HG02970 (cell line): ENCODE data around the gene STAT3.
"Not testable (repeated sequence)": the region's sequence is repeated elsewhere in the genome, so short reads cannot be mapped to it uniquely, and the experiment has no call there.

Experiments used
- ATAC-seq: cut with Tn5 transposase; IDR thresholded peaks from one replicate; pipeline ENCODE4 v1.9.1; 2021; ENCODE audit warnings: mild to moderate bottlenecking, moderate library complexity, moderate number of reproducible peaks; ENCODE audit not compliant: unreplicated experiment, low FRiP score

The STAT3 gene

DNA sequence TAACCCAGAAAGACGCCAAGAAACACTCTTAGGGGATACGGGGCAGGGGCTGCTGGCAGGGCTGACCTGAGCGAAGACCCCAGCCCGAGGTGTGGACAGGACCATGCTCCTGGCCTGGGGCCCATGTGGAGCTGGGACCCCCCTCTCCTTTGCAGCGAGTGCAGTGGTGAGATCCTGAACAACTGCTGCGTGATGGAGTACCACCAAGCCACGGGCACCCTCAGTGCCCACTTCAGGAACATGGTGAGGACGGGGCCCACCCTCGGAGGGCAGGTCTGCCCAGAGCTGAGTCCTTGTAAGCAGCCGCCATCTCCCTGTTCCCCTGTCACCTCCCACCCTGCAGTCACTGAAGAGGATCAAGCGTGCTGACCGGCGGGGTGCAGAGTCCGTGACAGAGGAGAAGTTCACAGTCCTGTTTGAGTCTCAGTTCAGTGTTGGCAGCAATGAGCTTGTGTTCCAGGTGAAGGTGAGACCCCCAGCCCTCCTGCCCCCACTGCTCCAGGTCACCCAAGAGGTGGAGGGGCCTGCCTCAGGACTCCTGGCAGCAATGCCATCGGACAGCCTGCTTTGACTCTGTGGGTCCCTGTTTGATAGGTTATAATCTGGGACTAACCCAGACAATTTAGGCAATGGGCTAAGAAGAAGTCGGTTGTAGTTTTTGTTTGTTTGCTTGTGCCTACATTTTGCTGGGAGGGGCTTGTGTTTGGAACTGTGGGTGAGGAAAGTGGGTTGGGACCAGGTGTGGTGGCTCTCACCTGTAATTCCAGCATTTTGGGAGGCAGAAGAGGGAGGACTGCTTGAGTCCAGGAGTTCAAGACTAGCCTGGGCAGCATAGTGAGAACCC lies 83.8 kb downstream of the STAT3 start:
- no peak for ATAC-seq

DNA sequence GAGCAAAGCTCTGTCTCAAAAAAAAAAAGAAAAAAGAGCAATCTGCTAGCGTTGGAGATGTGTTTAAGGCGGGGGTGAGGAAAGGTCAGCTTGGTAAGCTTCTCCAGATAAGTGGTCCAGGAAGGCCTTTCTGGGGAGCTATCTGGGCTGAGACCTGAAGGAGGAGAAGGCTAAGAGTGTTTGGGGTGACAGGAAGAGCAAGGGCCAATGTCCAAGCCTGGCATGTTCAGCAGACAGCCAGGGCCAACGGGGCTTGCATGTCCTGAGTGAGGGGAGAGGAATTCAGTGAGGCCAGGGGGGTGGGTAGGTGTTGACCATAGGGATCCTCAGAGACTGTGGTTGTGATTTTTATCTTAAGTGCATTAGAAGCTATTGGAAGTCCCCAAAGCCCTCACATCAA lies 84.5 kb downstream of the STAT3 start:
- ATAC-seq: no peak

DNA sequence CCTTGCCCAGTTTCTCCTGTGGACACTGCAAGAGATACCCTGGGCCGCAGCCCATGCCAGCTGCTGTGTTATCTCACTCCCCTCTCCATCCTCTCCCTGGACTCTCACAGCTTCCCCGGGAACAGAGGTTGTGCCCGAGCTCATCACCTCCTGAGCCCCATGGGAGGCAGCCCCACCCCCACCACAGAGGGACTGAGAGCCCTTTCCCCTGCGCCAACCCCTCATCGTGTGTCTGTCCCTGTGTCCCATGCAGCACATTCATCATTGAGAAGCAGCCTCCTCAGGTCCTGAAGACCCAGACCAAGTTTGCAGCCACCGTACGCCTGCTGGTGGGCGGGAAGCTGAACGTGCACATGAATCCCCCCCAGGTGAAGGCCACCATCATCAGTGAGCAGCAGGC lies 87.2 kb downstream of the STAT3 start:
- ATAC-seq: no peak

DNA sequence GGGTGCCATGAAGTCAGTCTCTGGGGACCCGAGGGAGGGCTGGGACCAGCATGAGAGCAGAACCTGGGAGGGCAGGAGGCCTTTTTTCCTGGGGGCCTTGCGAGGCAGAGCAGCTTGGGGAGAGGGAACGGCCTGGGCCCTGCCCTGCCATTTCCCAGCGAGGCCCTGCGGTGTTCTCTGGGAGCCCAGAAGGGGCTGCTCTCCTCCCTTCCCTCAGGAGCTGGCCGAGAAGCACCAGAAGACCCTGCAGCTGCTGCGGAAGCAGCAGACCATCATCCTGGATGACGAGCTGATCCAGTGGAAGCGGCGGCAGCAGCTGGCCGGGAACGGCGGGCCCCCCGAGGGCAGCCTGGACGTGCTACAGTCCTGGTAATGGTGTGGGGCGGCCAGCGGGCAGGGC lies 88.3 kb downstream of the STAT3 start:
- ATAC-seq: not testable (repeated sequence)

DNA sequence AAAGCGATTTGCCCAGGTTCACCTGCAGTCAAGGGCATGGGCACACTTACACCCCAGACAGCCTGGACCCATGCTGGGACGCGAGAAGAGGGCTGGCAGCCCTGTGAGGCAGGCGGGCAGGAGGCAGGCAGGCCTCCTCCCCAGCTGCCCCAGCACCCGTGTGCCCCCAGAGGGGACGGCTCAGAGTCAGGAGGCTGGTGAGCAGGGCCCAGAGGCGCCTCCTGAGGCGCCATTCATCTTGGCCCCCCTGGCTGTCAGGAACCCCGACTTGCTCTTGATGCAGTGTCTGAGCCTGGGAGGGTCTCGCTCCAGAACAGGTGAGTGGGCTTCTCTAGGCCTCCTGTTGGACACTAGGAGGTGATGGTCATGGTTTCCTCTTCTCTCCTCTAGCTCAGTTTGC lies 88.9 kb downstream of the STAT3 start:
- ATAC-seq: not testable (repeated sequence)

DNA sequence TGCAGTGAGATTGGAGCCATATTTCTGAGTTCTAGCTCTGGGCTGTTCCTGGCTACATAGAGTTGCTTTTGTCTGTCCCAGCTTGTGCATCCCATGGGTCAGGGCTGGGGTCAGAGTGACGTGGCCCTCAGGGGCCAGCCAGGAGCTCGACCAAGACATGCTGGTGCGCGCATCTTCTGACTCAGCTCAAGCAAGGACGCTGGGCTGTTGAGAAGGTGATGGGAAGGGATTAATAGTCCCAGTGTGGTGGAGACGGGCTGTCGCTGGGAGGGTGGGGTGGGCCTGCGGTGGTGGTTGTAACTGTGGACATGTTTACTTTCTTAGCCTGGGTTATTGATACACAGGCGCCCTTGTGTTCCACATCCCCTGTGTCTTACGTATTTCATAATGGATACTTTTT lies 90.5 kb downstream of the STAT3 start:
- not testable (repeated sequence) for ATAC-seq

DNA sequence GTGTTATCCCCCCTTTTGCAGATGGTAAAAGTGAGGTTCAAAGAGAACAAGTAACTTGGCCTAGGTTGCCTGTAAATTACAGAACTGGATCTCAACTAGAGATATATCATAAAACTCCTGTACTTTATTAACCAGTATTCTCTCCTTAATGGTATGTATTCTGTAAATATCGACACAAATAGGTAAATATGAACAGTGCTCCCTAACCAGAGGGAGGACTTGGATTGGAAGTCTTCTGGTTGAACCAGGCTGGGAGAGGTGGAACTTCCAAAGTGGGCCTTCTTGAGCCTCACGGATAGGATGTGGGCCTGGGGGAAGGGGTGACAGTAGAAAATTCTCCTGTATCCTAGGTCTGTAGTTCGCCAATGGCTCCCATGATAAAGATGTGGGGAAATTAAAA lies 92.2 kb downstream of the STAT3 start:
- ATAC-seq: no peak

DNA sequence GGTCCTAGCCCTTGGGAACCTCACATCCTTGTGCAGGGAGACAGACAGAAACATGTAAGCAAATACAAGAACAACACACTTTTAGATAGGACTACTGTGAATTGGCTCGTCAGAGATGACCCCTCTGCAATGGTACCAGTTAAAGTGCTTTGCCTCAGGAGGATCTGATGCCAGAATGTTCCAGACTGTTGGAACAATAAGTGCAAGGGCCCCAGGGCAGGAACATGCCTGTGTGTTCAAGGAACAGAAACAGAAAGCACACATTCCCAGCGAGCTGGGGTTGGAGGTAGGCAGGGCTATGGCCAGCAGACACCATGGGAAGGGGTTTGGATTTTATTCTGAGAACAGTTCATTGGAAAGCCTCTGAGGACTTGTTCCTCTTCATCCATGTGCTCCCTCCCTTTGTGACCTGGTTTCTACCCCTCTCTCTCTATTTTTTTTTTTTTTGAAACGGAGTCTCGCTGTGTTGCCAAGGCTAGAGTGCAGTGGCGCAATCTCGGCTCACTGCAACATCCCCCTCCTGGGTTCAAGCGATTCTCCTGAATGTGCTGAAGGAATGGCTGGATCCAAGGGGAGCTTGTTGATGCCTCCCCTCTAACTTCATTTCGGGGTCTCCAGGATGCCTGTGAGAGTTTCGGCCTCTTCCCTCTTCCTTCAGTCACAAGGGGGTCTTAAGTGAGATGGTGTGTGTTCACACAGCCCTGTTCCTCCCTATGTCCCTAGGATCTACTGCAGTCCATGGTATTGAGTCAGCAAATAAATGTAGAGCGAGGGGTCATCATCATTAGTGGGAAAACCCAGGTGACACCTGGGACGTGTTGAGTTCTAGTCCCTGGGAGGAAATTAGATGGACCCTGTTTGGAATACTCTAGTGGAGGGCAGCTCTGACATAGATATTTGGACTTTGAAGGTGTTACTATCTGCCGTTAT lies 93.5 kb downstream of the STAT3 start:
- ATAC-seq: no peak

DNA sequence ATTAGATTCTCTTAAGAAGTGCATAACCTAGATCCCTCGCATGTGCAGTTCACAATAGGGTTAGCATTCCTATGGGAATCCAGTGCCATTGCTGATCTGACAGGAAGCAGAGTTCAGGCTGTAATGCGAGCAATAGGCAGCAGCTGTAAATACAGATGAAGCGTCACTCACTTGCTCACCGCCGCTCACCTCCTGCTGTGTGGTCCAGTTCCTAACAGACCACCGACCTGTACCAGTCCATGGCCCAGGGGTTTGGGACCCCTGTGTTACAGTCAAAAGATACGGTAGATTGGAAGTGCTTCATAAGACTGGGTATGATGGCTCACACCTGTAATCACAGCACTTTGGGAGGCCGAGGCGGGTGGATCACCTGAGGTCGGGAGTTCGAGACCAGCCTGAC lies 97.1 kb downstream of the STAT3 start:
- no peak for ATAC-seq

DNA sequence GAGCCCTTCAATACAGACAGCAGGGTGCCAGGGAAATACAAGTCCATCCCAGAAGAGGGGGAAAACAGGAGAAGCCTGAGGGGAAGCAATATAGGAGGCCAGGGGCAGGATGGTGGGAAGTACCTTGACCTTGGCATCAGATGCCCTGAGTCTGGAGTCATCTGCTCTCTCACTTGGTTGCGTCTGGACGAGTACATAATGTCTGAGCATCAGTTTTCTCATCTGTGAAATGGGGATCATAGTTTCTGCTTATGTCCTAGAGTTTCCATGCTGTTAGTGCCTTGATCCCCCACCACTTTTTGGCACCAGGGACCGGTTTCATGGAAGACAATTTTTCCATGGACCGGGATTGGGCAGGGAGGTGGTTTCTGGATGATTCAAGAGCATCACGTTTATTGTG lies 97.7 kb downstream of the STAT3 start:
- ATAC-seq: no peak

DNA sequence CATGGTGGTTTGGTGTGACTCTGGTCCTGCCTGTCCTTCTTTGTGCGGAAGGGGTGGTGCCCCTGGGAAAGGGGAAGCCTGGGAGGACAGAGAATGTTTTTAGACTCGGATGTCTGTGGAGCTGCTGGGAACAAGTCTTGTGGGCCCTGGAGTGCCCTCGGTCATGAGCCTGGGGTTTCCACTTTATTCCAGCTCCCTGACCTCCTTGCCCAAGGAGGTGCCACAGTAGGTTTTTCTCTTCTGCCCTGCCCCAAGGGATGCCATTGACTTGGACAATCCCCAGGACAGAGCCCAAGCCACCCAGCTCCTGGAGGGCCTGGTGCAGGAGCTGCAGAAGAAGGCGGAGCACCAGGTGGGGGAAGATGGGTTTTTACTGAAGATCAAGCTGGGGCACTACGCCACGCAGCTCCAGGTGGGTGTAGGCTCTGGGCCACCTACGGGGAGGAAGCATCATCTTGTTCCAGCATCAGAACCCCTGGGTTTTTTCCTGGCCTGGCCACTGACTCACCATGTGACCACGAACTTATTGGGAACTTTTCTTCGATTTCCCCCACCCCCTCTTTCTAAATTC lies 98.5 kb downstream of the STAT3 start:
- ATAC-seq: no peak

DNA sequence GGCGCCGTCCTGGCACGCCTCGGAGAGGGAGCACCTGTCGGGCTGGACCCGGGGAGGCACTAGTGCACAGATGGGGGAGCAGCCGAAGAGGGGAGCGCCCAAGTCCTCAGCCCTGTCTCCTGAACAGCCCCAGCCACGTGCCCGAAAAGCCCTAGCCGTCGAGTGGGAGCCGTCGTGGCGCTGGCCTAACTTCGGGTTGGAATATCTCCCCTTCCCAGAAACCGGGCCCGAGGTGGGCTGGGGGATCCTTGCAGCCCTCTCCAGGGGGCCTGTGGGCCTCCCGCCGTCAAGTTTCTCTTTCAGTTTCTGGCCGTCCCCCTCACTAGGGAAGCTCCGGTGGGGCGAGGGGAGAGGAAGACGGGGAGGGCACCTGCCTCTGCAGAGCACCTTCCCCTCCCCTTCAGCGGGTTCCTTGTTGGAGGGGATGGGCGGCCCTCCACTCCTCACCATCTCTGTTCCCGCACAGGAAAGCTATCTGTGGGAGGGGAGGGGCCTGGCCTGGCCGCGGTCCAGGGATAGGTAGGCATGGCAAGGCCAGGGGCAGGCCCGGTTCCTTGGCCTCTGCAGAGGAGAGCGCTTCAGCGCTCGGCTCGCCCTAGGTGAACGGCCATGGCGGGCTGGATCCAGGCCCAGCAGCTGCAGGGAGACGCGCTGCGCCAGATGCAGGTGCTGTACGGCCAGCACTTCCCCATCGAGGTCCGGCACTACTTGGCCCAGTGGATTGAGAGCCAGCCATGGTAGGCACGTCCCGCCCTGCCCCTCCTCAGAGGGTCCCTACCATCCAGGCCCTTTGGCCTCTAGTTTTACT lies 99.2 kb downstream of the STAT3 start:
- ATAC-seq: no peak

DNA sequence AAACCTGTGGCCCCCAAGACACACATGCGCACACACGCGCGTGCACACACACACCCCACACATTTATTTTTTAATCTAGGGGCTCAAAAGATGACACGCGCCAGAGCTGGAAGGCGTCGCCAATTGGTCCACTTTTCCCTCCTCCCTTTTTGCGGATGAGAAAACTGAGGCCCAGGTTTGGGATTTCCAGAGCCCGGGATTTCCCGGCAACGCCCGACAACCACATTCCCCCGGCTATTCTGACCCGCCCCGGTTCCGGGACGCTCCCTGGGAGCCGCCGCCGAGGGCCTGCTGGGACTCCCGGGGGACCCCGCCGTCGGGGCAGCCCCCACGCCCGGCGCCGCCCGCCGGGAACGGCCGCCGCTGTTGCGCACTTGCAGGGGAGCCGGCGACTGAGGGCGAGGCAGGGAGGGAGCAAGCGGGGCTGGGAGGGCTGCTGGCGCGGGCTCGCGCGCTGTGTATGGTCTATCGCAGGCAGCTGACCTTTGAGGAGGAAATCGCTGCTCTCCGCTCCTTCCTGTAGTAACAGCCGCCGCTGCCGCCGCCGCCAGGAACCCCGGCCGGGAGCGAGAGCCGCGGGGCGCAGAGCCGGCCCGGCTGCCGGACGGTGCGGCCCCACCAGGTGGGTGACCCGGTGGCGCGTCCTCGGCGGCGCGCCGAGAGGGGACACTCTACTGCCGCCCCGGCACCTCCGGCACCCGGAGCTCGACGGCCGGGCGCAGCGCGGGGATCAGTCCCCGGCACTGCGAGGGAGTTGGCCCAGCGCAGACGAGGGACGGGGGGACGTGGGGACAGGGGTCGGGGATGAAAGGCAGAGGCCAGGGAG lies 100.1 kb downstream of the STAT3 start, which contains the start of gene STAT5A:
Gene STAT5A, plus strand, starts transcription at position 522 of the 826 bp plus-strand sequence. CDS start 914 bp downstream, outside the sequence.
- no peak for ATAC-seq

DNA sequence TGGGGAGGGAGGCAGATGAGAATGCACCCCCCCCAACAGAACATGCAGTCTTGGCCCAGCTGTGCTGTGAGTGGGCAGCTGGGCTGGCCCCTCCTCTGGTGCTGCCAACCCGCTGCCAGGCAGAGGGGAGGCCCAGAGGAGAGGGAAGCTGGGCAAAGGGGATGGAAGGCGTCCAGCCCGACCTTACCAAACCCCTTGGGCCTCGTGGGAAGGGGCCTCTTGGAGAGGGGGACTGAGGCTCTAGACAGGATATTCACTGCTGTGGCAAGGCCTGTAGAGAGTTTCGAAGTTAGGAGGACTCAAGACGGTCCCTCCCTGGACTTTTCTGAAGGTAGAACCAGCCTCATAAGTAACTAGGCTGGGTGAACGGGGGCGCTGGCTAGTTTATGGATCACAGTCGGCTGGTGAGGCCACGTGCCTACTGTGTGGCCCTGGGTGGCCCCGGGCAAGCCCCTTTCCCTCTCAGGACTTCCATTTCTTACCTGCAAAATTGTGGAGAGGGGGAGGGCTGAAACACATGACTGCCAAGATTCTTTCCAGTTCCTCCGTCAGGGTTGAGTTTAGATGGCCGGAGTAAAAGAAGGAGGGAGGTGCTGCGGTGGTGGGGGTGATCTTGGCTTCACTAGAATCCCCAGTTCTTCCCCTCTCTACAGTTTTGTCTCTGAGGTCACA lies 100.8 kb downstream of the STAT3 start:
- ATAC-seq: no peak

DNA sequence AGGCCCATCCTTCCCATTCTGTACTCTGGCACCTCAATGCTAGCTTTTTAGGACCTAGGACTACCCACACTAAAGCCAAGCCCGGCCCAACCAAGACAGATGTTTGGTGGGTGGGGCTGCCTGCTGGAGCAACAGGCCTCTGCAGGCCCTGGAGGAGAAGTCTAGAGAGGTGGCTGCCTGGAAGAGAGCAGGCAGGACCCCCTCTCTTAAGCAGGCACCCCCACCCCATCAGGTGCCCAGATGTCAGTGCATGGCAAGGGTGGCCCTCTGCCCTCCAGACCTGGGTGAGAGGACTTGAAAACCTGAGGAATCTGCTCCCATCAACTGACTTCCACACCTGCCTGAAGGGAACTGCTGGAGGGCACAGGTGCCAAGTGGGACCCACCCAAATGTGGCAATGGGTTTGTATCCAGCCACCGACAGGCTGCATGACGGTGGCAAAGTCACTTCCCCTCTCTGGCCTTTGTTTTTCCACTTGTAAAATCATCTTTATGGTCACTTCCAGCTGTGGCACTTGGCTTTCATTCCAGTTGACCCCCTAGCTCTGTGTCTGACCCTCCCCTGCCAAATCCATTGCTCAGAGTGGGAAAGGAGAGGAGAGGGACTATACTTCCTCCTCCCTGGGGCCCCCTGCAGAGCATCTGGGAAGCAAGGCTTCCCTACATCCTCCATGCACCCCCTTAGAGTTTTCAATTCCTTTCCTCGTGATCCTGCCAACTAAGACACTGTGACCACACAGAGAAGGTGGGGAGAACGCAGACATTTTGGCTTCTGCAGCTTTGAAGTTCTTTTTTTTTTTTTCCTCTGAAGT lies 101.6 kb downstream of the STAT3 start:
- ATAC-seq: no peak

DNA sequence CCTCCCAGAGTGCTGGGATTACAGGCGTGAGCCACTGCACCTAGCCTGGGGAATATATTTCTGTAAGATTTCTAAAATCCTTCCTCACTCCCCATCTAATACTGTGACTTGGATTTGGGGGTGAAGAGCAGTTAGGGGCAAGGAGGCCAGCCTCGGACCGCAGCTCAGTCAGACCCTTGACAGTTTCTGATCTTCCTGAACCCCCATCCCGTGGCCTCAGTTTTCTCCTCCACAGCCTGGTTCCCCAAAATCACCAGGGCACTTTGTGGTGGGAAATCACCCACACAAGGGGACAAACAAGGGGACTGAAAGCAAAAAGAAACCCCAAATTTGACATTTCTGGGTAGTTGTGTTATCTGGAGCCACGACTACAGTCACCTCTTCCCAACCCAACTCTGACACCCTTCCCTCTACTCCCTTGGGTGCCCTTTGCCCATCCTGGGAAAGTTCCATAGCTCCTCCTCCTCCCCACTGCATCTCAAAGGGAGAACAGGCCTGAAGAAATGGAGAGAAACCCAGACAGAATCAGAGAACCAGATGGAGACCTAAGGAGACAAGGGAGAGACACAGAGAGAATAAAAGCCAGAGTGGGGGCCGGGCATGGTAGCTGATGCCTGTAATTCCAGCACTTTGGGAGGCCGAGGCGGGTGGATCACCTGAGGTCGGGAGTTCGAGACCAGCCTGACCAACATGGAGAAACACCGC lies 102.7 kb downstream of the STAT3 start:
- no peak for ATAC-seq

DNA sequence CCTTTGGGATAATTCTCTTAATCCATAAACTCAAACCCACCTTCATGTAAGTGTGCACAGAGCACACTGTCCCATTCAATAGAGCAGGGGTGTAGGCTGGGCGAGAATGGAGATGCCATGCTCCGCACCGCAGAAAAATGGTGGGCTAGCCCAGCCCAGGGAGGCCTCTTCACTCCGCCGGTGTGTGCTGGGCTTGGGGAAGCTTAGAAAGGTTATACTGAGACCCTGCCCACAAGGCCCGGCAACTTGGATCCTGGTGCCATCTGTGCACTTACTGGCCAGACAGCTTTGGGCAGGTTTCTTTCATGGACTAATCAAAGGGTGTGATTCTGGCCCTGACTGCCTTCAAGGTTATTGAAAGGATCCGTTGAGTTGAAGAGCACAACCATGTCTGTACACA lies 103.7 kb downstream of the STAT3 start:
- no peak for ATAC-seq

DNA sequence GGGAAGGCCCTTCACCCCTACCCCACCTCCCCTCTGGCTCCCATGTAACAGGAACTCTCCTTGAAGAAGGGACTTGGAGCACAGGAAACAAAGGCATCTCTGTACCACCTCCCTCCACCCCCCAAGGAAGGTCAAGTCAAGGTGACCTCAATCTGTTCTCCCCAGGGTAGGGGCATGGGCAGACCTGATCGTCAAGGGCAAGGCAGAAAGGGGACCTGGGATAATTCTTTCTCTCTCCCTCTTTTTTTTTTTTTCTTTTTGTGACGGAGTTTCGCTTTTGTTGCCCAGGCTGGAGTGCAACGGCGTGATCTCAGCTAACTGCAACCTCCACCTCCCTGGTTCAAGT lies 104.2 kb downstream of the STAT3 start:
- ATAC-seq: no peak
